ENCODE data around the gene CD101.

The CD101 gene

GRCh38 chr1:117051224-117052064, 49.9 kb downstream of the CD101 start:
- DNase-seq (ENCODE audit: low read depth in 2 of 2, low spot score in 1 of 2): no peak

- DNase-seq (ENCODE audit: low read depth in 2 of 2, low spot score in 1 of 2): no peak
These were observed 52.5 kb downstream of the CD101 start for GRCh38 chr1:117054068-117054467.

GRCh38 chr1:117058810-117059209, 57.2 kb downstream of the CD101 start:
- DNase-seq (ENCODE audit: low read depth in 2 of 2, low spot score in 1 of 2): no peak

- peak; percentile 37 to 40 for DNase-seq (ENCODE audit: low read depth in 2 of 2, low spot score in 1 of 2)
These were observed 57.7 kb downstream of the CD101 start for GRCh38 chr1:117059334-117059677.

- DNase-seq (ENCODE audit: low read depth in 2 of 2, low spot score in 1 of 2): peak; percentile 79 to 89
These were observed 58.3 kb downstream of the CD101 start, which contains the start of gene TTF2 for GRCh38 chr1:117059678-117060440. Gene TTF2 (plus strand): TSS chr1:117060326. CDS start chr1:117060347, 21 bp downstream.

GRCh38 chr1:117060441-117061317, 59.1 kb downstream of the CD101 start:
- no peak for DNase-seq (ENCODE audit: low read depth in 2 of 2, low spot score in 1 of 2)

GRCh38 chr1:117061986-117062415, 60.4 kb downstream of the CD101 start:
- DNase-seq (ENCODE audit: low read depth in 2 of 2, low spot score in 1 of 2): no peak

- DNase-seq (ENCODE audit: low read depth in 2 of 2, low spot score in 1 of 2): no peak
These were observed 64.8 kb downstream of the CD101 start for GRCh38 chr1:117066367-117066766.

GRCh38 chr1:117067533-117068370, 66.2 kb downstream of the CD101 start:
- DNase-seq (ENCODE audit: low read depth in 2 of 2, low spot score in 1 of 2): peak in 1 of 2 donors; percentile 13

- DNase-seq (ENCODE audit: low read depth in 2 of 2, low spot score in 1 of 2): no peak
These were observed 67.0 kb downstream of the CD101 start for GRCh38 chr1:117068580-117068979.

GRCh38 chr1:117069220-117069844, 67.8 kb downstream of the CD101 start:
- DNase-seq (ENCODE audit: low read depth in 2 of 2, low spot score in 1 of 2): no peak

- DNase-seq (ENCODE audit: low read depth in 2 of 2, low spot score in 1 of 2): no peak
These were observed 68.6 kb downstream of the CD101 start for GRCh38 chr1:117070124-117070523.

- no peak for DNase-seq (ENCODE audit: low read depth in 2 of 2, low spot score in 1 of 2)
These were observed 75.1 kb downstream of the CD101 start for GRCh38 chr1:117076648-117077047.

- DNase-seq (ENCODE audit: low read depth in 2 of 2, low spot score in 1 of 2): no peak
These were observed 75.7 kb downstream of the CD101 start for GRCh38 chr1:117077267-117077666.

- DNase-seq (ENCODE audit: low read depth in 2 of 2, low spot score in 1 of 2): no peak
These were observed 78.2 kb downstream of the CD101 start for GRCh38 chr1:117079737-117080136.

- DNase-seq (ENCODE audit: low read depth in 2 of 2, low spot score in 1 of 2): no peak
These were observed 82.7 kb downstream of the CD101 start for GRCh38 chr1:117084231-117084630.

Data from stimulated activated CD8-positive, alpha-beta memory T cell treated with anti-CD3 and anti-CD28 coated beads, Interleukin-4, amount 100 ng/mL, for 1 hour (primary cell).